ENCODE results near the gene GATA2.

GATA2 gene

DNA sequence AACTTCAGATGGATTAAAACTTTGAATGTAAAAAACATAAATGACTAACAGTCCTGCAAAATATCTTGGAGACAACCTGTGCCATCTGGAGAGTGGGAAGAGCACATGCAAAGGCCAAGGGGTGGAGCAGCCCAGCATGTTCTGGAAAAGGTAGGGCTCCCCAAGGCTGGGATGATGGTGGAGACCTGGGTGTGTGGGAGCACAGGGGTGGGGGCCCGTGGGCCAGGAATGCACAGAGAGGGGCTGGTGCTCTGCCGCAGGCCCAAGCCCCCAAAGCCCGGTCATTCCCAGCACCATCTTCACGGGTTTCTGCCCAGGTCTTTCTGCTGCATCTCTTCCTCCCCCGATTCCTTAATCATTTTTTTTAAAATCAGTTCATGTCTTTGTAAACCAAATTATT, 9.7 kb upstream of the GATA2 start:
- DNase-seq (ENCODE audit: low read depth in 2 of 2), result no peak

DNA sequence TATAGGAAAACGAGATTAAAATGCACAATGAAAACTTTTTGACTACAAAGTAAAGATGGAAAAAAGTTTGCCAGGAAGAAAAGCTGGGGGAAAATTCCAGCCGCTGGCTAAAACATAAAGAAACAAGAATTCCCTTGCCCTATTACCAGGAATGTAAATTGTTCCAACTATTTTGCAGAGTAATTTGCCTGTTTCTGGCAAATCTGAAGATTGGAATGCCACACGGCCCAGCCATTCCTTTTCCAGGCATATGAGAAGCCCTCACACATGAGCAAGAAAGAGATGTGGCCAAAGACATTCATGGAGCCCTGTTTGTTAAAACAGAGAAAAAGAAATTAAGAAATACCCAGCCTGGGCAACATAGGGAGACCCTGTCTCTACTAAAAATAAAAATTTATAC, 8.4 kb upstream of the GATA2 start:
- no peak for DNase-seq (ENCODE audit: low read depth in 2 of 2)

DNA sequence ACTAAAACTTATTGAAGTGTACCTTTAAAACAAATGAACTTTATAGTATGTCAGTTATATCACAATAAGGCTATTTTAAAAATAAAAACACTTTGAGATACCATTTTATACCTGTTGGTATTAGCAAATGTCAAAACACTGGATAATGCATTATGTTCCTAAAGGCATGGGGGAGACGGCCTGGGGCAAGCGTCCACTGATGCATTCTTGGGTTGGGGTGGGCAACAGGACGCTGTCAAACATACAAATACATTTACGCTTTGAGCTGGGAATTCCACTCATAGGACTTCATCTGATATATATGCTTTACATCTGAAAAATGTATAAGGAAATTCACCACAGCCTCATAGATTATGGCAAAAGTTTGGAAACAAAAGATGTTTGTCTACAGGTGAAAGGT, 7.6 kb upstream of the GATA2 start:
- no peak for DNase-seq (ENCODE audit: low read depth in 2 of 2)

- no peak for DNase-seq (ENCODE audit: low read depth in 2 of 2)
Measured at GRCh38 chr3:128499724-128500275, 6.8 kb upstream of the GATA2 start.

GRCh38 chr3:128498901-128499530, 6.0 kb upstream of the GATA2 start:
- no peak for DNase-seq (ENCODE audit: low read depth in 2 of 2)

- no peak for DNase-seq (ENCODE audit: low read depth in 2 of 2)
Measured at GRCh38 chr3:128498127-128498626, 5.2 kb upstream of the GATA2 start.

- peak; percentile 59 to 68 for DNase-seq (ENCODE audit: low read depth in 2 of 2)
Measured at GRCh38 chr3:128497305-128498126, 4.5 kb upstream of the GATA2 start.

- DNase-seq (ENCODE audit: low read depth in 2 of 2), result no peak
Measured at GRCh38 chr3:128496602-128497304, 3.8 kb upstream of the GATA2 start.

DNA sequence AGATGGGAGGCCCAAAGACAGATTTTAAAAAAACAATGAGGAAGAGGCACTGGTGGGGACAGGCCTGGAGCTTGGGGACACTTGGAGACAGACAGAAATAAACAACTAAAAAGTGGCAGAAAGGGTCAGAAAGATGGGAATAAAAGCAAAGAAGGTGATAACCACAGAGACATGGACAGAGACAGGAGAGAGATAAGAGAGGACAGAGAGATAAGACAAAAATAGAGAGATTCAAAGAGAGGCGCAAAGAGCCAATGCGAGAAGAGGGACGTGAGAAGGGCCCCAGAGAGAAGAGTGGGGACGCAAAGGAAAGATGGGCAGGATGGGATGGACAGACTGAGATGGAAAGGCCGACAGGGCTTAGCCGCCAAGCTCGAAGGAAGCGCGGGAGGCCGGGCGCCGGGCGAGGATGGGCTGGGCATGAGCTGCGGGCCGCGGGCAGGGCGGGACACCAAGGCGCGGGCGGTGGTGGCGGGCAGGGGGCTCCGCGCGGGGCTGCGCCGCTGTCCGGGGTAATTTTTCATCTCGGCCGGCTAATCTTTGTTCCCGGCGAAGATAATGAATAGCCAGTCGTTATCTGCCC, 3.1 kb upstream of the GATA2 start:
- DNase-seq (ENCODE audit: low read depth in 2 of 2), result no peak

- DNase-seq (ENCODE audit: low read depth in 2 of 2), result no peak
Measured at GRCh38 chr3:128495435-128495970, 2.5 kb upstream of the GATA2 start.

- DNase-seq (ENCODE audit: low read depth in 2 of 2), result no peak
Measured at GRCh38 chr3:128494367-128494650, 1.3 kb upstream of the GATA2 start.

DNA sequence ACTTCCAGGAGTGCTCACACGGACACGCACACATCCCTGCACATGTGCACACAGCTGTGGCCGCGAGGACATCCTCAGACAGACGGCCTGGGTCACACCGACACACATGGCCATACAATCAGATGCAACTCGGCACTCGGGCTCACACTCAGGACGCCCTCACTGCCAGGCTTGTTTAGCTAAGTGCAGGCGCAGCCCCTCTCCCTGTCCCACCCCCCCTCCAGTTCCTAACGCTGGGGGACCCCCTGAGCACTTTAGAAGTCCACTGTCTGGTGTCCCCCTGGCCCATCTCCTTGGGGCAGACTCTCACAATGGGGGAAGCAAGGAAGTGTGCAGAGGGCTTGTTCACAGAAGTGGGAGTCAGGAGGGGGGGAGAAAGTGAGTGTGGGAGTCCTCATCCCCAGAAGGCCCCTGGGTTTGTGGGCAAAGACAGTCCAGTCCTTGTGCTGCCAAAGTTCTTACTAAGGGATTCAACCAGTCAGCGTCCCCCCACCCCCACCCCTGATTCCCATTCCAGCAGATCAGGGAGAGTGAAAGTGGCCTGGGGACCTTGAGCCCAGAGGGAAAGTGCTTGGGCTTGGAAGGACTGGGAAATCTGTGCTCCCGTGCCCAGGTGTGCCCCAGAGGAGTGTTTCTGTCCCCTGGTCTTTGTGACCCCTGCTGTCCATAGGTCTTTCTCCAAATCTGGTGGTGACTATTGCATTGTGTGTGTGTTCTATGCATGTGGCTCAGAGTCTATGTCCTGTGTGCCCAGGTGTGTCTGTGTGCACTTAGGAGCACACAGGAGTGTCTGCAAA, 767 bp upstream of the GATA2 start:
- no peak for DNase-seq (ENCODE audit: low read depth in 2 of 2)

DNA sequence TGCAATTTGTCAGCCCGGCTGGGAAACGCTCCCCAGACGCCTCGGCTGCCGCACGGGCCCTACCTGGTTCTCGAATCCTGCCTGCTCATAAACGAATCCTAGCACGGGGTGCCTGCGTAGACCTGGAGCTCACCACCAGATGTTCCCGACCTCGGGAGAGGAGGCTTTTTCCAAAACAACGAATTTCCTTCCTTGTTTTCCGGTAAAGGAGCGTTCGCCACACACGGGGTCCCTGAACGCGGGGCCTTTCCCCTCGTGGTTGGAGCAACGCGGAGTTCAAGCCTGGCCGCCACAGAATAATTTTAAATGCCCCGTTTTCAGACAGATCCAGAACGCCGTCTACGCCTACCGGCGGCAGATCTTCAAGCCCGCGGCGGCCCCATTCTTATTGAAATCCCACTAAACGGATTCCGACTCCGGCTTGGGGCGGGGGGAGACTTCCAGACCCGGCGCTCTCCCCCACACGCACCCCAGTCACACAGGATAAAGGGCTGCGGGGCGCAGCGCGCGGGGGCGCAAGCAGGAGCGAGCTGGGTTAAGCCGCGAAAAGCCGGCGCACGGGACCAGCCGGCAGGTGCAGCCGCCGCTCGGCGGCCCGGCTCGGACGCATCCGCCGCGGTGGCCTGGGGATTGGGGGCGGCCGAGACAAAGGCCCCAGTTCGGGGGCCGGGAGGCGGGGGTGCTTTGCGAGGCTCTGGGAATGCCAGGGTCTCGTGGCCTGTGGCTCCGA, 895 bp downstream of the GATA2 start:
- no peak for DNase-seq (ENCODE audit: low read depth in 2 of 2)

DNA sequence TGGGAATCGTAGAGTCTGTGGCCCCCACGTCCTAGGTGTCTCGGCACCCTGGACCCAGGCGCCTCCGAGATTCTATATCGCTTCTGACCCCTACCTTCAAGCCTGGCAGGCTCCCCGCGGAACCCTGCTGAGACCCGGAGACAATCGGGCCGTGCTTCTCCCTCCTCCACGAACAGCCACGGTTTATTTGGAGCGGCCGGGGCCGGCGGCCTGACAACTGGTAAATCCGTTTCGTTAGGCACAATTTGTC, 1.4 kb downstream of the GATA2 start:
- DNase-seq (ENCODE audit: low read depth in 2 of 2), result no peak

DNA sequence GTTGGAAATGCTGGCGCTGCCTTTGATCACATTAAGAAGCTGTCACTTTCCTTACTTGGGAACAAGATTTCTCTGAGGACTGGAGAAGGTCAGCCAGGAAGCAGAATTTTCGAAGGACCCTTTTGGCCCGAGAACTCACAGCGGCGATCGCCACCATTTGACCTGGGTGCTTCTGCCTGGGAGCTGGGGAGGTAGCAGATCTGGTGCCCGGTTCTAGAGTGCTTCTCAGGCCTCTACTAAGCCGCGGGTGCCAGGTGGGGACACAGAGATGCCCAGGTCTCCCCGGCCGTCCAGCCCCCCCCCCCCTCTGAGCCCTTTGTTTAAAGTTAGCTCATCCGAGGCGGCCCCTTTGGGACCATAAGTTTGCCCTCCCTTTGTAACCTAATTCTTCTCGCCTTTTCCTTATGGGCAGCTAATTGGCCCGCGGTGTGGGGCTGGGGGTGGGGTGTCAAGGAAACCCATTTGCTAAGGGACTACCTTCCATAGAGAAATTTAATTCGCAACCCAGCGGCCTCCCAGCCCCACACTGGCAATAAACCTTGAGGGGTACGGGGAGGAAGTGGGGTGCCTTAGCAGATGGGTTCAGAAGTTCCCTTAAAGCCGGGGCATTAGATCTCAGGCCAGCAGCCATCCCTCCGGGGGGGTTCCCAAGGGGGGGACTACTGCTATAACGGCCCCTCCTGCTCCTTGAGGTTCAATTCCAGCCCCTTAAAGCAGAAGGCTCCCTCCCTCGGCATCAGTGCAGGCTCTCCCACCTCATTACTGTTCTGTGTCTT, 1.9 kb downstream of the GATA2 start:
- no peak for DNase-seq (ENCODE audit: low read depth in 2 of 2)

DNA sequence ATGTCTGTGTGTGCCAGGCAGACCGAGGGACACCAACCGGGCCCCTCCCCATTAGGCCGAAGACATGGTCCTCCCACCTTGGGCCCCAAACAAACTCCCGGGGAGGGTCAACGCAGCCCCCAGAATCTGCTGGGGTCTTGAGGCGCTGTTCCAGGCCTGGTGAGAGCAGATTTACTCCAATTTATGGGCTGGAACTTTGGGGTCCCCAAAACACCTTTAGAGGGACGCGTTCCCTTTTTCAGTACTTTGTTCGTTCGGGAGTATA, 2.4 kb downstream of the GATA2 start:
- no peak for DNase-seq (ENCODE audit: low read depth in 2 of 2)

DNA sequence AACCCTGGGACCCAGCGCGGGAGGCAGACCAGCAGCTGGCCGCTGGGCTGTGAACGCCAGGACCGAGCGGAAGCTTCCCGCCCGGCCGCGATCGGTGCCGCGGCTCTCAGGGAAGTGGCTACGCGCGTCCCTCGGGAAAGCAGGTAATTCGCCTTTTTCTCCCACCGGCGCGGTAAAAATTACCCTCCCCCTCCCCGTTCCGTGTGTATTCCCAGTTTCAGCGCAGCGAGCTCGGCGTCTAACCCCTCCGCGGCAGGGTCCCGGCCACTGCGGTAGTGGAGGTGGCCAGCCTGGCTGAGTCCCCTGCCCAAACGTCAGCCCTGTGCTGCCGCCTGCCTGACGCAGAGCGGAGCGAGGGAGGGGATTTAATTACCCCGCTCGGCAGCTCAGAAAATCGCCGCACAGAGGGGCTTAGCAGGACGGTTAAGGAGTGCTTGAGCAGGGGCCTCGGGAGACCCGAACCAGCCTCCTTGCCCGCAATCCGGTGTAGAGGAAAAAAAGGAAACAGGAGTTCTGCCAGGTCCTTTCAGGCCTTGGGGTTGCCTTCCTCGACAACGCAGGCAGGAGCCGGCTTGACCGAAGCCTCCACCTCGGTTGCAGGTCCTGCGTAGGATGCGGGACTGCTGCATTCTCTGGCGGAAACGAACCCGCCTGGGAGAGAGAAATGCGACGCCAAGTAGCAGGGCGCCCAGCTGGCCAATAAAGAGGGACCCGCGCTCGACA, 2.9 kb downstream of the GATA2 start:
- DNase-seq (ENCODE audit: low read depth in 2 of 2), result no peak

GRCh38 chr3:128489674-128489926, 3.4 kb downstream of the GATA2 start:
- DNase-seq (ENCODE audit: low read depth in 2 of 2), result no peak

GRCh38 chr3:128488991-128489673, 3.9 kb downstream of the GATA2 start:
- no peak for DNase-seq (ENCODE audit: low read depth in 2 of 2)
